GM12878 (cell line): ENCODE data around the gene LRRC59. TPM values are rescaled to one million over a fixed set of nuclear protein-coding genes. Genes with fewer than 3 reads are reported as not detected.

Source experiments
- ATAC-seq: fragments of 200-7000 bp; cut with Tn5 transposase; 3 replicates; pipeline ENCODE4 v1.9.1; 2020; ENCODE audit warnings: mild to moderate bottlenecking, moderate library complexity
- BruUV-seq: library from RNA; stranded (reverse); fragments of 400-500 nt; replicated peaks from 2 replicates; lab custom pipeline; 2021; lab: Mats Ljungman, UMichigan
- CTCF ChIA-PET: fragments of 300-600 bp; sonication (Branson Sonifier 250); formaldehyde crosslinking; extraction: SDS; loops from one replicate; lab custom pipeline; 2021; ENCODE audit warnings: inconsistent platforms; lab: Yijun Ruan, JAX
- POLR2A ChIA-PET: fragments of 350-600 bp; formaldehyde crosslinking; extraction: SDS; loops from one replicate; lab custom pipeline; 2021; ENCODE audit warnings: inconsistent platforms; lab: Charles Lee
- RAD21 ChIA-PET: fragments of 300-600 bp; sonication (Branson Sonifier 250); formaldehyde crosslinking; loops from one replicate; lab custom pipeline; 2023; ENCODE audit warnings: antibody characterized with exemption; ENCODE audit not compliant: unreplicated experiment; lab: Charles Lee
- SMC1A ChIA-PET: fragments of 300-600 bp; sonication (Branson Sonifier 250); formaldehyde crosslinking; loops from one replicate; lab custom pipeline; 2023; ENCODE audit not compliant: unreplicated experiment, uncharacterized antibody; lab: Charles Lee
- DNase-seq: peaks from one replicate; pipeline ENCODE4 v3.0.0-alpha.2; 2011; ENCODE audit warnings: low read depth, low spot score
- FAIRE-seq: peaks from 3 replicates; lab custom pipeline; 2011; peaks lifted over from hg19 to GRCh38; lab: Jason Lieb, UNC
- H2AFZ ChIP-seq: 2 replicates; pipeline ENCODE4 v1.6.0; 2011; ENCODE audit warnings: low read depth, low read length, control low read depth; ENCODE audit not compliant: control insufficient read depth
- H3K27ac ChIP-seq: 2 replicates; pipeline ENCODE4 v1.5.1; 2011; ENCODE audit warnings: control low read depth; ENCODE audit not compliant: control insufficient read depth, insufficient read depth
- H3K27me3 ChIP-seq, 2 experiments: replicated peaks in 1 of 2; 2 replicates each; pipeline versions ENCODE4 v1.6.0 to v1.6.1; 2011; ENCODE audit warnings: low read length in 1 of 2; ENCODE audit not compliant: control insufficient read depth in 2 of 2, insufficient read depth in 2 of 2
- H3K36me3 ChIP-seq, 2 experiments: 2 replicates each; pipeline ENCODE4 v1.5.1; 2011; ENCODE audit warnings: low read length in 1 of 2; ENCODE audit not compliant: control insufficient read depth in 2 of 2, insufficient read depth in 2 of 2
- H3K4me1 ChIP-seq: 2 replicates; pipeline ENCODE4 v1.6.1; 2011; ENCODE audit warnings: mild to moderate bottlenecking, low read length, moderate library complexity, mixed read lengths; ENCODE audit not compliant: control insufficient read depth, insufficient read depth
- H3K4me2 ChIP-seq: 2 replicates; pipeline ENCODE4 v1.6.0; 2011; ENCODE audit warnings: control low read depth; ENCODE audit not compliant: control insufficient read depth, insufficient read depth
- H3K4me3 ChIP-seq: fragments of 200-600 bp; sonication (generic); 2 replicates; pipeline ENCODE4 v1.5.1; 2016
- H3K79me2 ChIP-seq: 2 replicates; pipeline ENCODE4 v1.6.0; 2011; ENCODE audit warnings: low read length; ENCODE audit not compliant: control insufficient read depth, insufficient read depth
- H3K9ac ChIP-seq: 2 replicates; pipeline ENCODE4 v1.8.0; 2011; ENCODE audit warnings: low read length, control low read depth, mixed read lengths; ENCODE audit not compliant: control insufficient read depth, insufficient read depth
- H3K9me3 ChIP-seq: replicated peaks from 3 replicates; pipeline ENCODE4 v1.5.1; 2011; ENCODE audit warnings: mild to moderate bottlenecking, low read length; ENCODE audit not compliant: control insufficient read depth, insufficient read depth
- H4K20me1 ChIP-seq: 2 replicates; pipeline ENCODE4 v1.6.0; 2011; ENCODE audit not compliant: control insufficient read depth, insufficient read depth
- CBFB ChIP-seq: IDR thresholded peaks from 2 replicates; pipeline ENCODE4 v1.6.1; 2016; ENCODE audit warnings: antibody characterized with exemption, low read depth
- KLF5 ChIP-seq: fragments of 450-650 bp; IDR thresholded peaks from 2 replicates; pipeline ENCODE4 v1.6.1; 2014; ENCODE audit warnings: mild to moderate bottlenecking; ENCODE audit not compliant: partially characterized antibody
- MYC ChIP-seq: IDR thresholded peaks from 2 replicates; pipeline ENCODE4 v1.6.1; 2011; ENCODE audit warnings: mild to moderate bottlenecking, low read length, moderate library complexity, inconsistent platforms; ENCODE audit not compliant: insufficient read depth, insufficient replicate concordance, insufficient read length, severe bottlenecking
- NFXL1 ChIP-seq: fragments of 450-650 bp; IDR thresholded peaks from 2 replicates; pipeline ENCODE4 v1.6.1; 2017; ENCODE audit warnings: antibody characterized with exemption, mild to moderate bottlenecking, borderline replicate concordance
- SMAD5 ChIP-seq: IDR thresholded peaks from 2 replicates; pipeline ENCODE4 v1.6.1; 2016; ENCODE audit warnings: antibody characterized with exemption, low read depth
- SREBF2 ChIP-seq: IDR thresholded peaks from 2 replicates; pipeline ENCODE4 v1.6.1; 2012; ENCODE audit warnings: mild to moderate bottlenecking, low read length
- WGBS: methylation state at CpG from one replicate; pipeline ENCODE4 v1.1.6; 2016; ENCODE audit warnings: low lambda C conversion rate; ENCODE audit not compliant: insufficient replicate concordance, insufficient coverage; ENCODE audit errors: missing lambda C conversion rate; 5-methylcytosine and 5-hydroxymethylcytosine counted together
- in situ Hi-C: fragments of 300-500 bp; cut with MboI; formaldehyde crosslinking; loops from 9 replicates; pipeline ENCODE4 v1.14.3; 2018; ENCODE audit warnings: mixed read lengths
- intact Hi-C: fragments of 100-400 bp; cut with micrococcal nuclease; formaldehyde crosslinking; loops from one replicate; pipeline ENCODE4 v1.14.2; 2022; ENCODE audit not compliant: unreplicated experiment
- polyA plus RNA-seq, 11 experiments: library from polyadenylated mRNA; depleted of rRNA in 4 of 11; unstranded in 6 of 11; stranded (reverse) in 5 of 11; fragments of >200 nt; fragmentation: Nextera tagmentation in 4 of 11; fragmentation: Illumina TruSeq in 1 of 11; extraction: Ambion mirVana in 4 of 11; extraction: Trizol in 1 of 11; gene quantifications; 1 replicate in 1 of 11; 2 replicates in 10 of 11; pipeline versions ENCODE4 v1.2.1 to v1.2.3, GENCODE V29; 2011 to 2016; ENCODE audit warnings: inconsistent platforms in 2 of 11, missing spikeins in 2 of 11, low read depth in 1 of 11
- total RNA-seq, 4 experiments: library from RNA; depleted of rRNA in 3 of 4; stranded (reverse); fragments of >200 nt in 3 of 4; fragmentation: Illumina TruSeq in 1 of 4; extraction: Trizol in 1 of 4; gene quantifications; 2 replicates each; pipeline versions ENCODE4 v1.2.1 to v1.2.3, GENCODE V29; 2013 to 2021
- TF ChIP-seq, protein P1 (sequence below): fragments of 450-650 bp; IDR thresholded peaks from 2 replicates; pipeline ENCODE4 v1.6.1; 2017; ENCODE audit warnings: antibody characterized with exemption, mild to moderate bottlenecking, moderate library complexity
- TF ChIP-seq, protein P2 (sequence below): IDR thresholded peaks from 2 replicates; pipeline ENCODE4 v1.6.1; 2012; ENCODE audit warnings: low read depth, low read length, improper control_type of control experiment
- TF ChIP-seq, protein P3 (sequence below): fragments of 150-350 bp; IDR thresholded peaks from 2 replicates; pipeline ENCODE4 v1.6.1; 2014; ENCODE audit warnings: mild to moderate bottlenecking, low read depth, low read length

The LRRC59 gene
- total and polyA plus RNA-seq, 10 of the 15 experiments (the other 5 are each of a cell fraction or from before 2014, with no cell fraction given): 8.8 to 82.2 (median 63.0) TPM

DNA sequence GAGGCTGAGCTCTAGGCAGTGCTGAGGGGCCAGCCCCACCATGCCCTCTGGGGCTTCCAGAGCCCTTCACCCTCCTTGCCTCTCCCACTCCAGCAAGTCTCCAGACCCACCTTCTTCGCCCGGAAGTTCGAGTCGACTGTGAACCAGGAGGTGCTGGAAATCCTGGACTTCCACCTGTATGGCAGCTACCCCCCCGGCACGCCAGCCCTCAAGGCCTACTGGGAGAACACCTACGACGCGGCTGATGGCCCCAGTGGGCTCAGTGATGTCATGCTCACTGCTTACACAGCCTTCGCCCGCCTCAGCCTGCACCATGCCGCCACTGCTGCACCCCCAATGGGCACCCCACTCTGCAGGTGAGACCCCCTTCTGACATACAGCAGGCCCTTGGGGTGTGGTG lies 40.9 kb downstream of the LRRC59 start:
- BruUV-seq: no TSS peak
- ChIA-PET POLR2A (no interaction called here), CTCF (no interaction called here), SMC1A (no interaction called here), RAD21 (no interaction called here)
- Histone ChIP-seq H3K4me3 (no peak overlapping the region), H4K20me1 (no peaks in the 10 kb centered on the region), H3K79me2 (no peaks in the 10 kb centered on the region), H3K9ac (no peak overlapping the region), H2AFZ (no peak overlapping the region), H3K4me2 (no peak overlapping the region), H3K36me3 (peaks cover 9 to 37% of the 10 kb centered on the region in 2 experiments; a peak in 3 of 4 replicates), H3K9me3 (no peaks in the 10 kb centered on the region), H3K27me3 (no peaks in the 10 kb centered on the region), H3K27ac (no peak overlapping the region), H3K4me1 (no peaks in the 10 kb centered on the region)
- no peak for ATAC-seq
- DNase-seq: no peak
- in situ Hi-C loops: no loop called here
- intact Hi-C loops: no loop called here
- no peak for FAIRE-seq
- 96% methylated on average over 12 of the region's 12 CpGs for WGBS
- no peak for TF ChIP-seq SMAD5
- TF ChIP-seq MYC: no peak
- TF ChIP-seq, protein P1, sequence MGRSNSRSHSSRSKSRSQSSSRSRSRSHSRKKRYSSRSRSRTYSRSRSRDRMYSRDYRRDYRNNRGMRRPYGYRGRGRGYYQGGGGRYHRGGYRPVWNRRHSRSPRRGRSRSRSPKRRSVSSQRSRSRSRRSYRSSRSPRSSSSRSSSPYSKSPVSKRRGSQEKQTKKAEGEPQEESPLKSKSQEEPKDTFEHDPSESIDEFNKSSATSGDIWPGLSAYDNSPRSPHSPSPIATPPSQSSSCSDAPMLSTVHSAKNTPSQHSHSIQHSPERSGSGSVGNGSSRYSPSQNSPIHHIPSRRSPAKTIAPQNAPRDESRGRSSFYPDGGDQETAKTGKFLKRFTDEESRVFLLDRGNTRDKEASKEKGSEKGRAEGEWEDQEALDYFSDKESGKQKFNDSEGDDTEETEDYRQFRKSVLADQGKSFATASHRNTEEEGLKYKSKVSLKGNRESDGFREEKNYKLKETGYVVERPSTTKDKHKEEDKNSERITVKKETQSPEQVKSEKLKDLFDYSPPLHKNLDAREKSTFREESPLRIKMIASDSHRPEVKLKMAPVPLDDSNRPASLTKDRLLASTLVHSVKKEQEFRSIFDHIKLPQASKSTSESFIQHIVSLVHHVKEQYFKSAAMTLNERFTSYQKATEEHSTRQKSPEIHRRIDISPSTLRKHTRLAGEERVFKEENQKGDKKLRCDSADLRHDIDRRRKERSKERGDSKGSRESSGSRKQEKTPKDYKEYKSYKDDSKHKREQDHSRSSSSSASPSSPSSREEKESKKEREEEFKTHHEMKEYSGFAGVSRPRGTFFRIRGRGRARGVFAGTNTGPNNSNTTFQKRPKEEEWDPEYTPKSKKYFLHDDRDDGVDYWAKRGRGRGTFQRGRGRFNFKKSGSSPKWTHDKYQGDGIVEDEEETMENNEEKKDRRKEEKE: no peak
- no peak for TF ChIP-seq NFXL1
- TF ChIP-seq SREBF2: no peak
- TF ChIP-seq, protein P2, sequence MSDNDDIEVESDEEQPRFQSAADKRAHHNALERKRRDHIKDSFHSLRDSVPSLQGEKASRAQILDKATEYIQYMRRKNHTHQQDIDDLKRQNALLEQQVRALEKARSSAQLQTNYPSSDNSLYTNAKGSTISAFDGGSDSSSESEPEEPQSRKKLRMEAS: no peak
- no peak for TF ChIP-seq KLF5
- TF ChIP-seq, protein P3, sequence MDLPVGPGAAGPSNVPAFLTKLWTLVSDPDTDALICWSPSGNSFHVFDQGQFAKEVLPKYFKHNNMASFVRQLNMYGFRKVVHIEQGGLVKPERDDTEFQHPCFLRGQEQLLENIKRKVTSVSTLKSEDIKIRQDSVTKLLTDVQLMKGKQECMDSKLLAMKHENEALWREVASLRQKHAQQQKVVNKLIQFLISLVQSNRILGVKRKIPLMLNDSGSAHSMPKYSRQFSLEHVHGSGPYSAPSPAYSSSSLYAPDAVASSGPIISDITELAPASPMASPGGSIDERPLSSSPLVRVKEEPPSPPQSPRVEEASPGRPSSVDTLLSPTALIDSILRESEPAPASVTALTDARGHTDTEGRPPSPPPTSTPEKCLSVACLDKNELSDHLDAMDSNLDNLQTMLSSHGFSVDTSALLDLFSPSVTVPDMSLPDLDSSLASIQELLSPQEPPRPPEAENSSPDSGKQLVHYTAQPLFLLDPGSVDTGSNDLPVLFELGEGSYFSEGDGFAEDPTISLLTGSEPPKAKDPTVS: no peak
- TF ChIP-seq CBFB: no peak
